Measurements from ENCODE around the gene VENTX. TPM values are rescaled to one million over a fixed set of nuclear protein-coding genes. Genes with fewer than 3 reads are reported as not detected.

Gene VENTX
- total RNA-seq, 1 experiment from 2014 or later: not detected

GRCh38 chr10:133201151-133201947 lies 36.3 kb upstream of the VENTX start:
- DNase-seq: no peak
- no peak overlapping the region for H3K27ac Mint-ChIP-seq (ENCODE audit: unreplicated experiment)
- TF ChIP-seq CTCF (IDR thresholded peaks at IDR 0.05; ENCODE audit: unreplicated experiment): no peak
- CTCF ChIA-PET: no interaction called here
- H3K9me3 Mint-ChIP-seq (ENCODE audit: low read depth, unreplicated experiment): no peaks in the 10 kb centered on the region
- intact Hi-C loops (cut with micrococcal nuclease; ENCODE audit: unreplicated experiment): no loop called here
- H3K36me3 Mint-ChIP-seq (ENCODE audit: insufficient read depth, unreplicated experiment): peaks cover 5% of the 10 kb centered on the region
- no peak overlapping the region for H3K4me3 Mint-ChIP-seq (ENCODE audit: low read depth, unreplicated experiment)
- H3K27me3 Mint-ChIP-seq (ENCODE audit: unreplicated experiment): no peaks in the 10 kb centered on the region
- H3K4me1 Mint-ChIP-seq (ENCODE audit: low read depth, unreplicated experiment): no peaks in the 10 kb centered on the region
- no TSS peak for BruUV-seq (replicated peaks)

GRCh38 chr10:133201948-133202725 lies 35.5 kb upstream of the VENTX start:
- Mint-ChIP-seq H3K27me3 (ENCODE audit: unreplicated experiment) (no peaks in the 10 kb centered on the region), H3K27ac (ENCODE audit: unreplicated experiment) (no peak overlapping the region), H3K36me3 (ENCODE audit: insufficient read depth, unreplicated experiment) (peaks cover 5% of the 10 kb centered on the region), H3K4me1 (ENCODE audit: low read depth, unreplicated experiment) (no peaks in the 10 kb centered on the region), H3K4me3 (ENCODE audit: low read depth, unreplicated experiment) (no peak overlapping the region), H3K9me3 (ENCODE audit: low read depth, unreplicated experiment) (no peaks in the 10 kb centered on the region)
- BruUV-seq (replicated peaks): no TSS peak
- intact Hi-C loops (cut with micrococcal nuclease; ENCODE audit: unreplicated experiment): no loop called here
- CTCF ChIA-PET: no interaction called here
- TF ChIP-seq CTCF (IDR thresholded peaks at IDR 0.05; ENCODE audit: unreplicated experiment): no peak
- DNase-seq: no peak

- no peak for DNase-seq
- H3K4me3 Mint-ChIP-seq (ENCODE audit: low read depth, unreplicated experiment): no peak overlapping the region
- H3K27ac Mint-ChIP-seq (ENCODE audit: unreplicated experiment): no peak overlapping the region
- intact Hi-C loops (cut with micrococcal nuclease; ENCODE audit: unreplicated experiment): no loop called here
- H3K36me3 Mint-ChIP-seq (ENCODE audit: insufficient read depth, unreplicated experiment): peaks cover 5% of the 10 kb centered on the region
- no peaks in the 10 kb centered on the region for H3K27me3 Mint-ChIP-seq (ENCODE audit: unreplicated experiment)
- CTCF ChIA-PET: no interaction called here
- TF ChIP-seq CTCF (IDR thresholded peaks at IDR 0.05; ENCODE audit: unreplicated experiment): no peak
- H3K9me3 Mint-ChIP-seq (ENCODE audit: low read depth, unreplicated experiment): no peaks in the 10 kb centered on the region
- no TSS peak for BruUV-seq (replicated peaks)
- H3K4me1 Mint-ChIP-seq (ENCODE audit: low read depth, unreplicated experiment): no peaks in the 10 kb centered on the region
Measured at GRCh38 chr10:133202778-133203651, 34.6 kb upstream of the VENTX start.

GRCh38 chr10:133203652-133204195 lies 33.9 kb upstream of the VENTX start:
- H3K4me1 Mint-ChIP-seq (ENCODE audit: low read depth, unreplicated experiment): no peaks in the 10 kb centered on the region
- no peak for DNase-seq
- no peak overlapping the region for H3K4me3 Mint-ChIP-seq (ENCODE audit: low read depth, unreplicated experiment)
- H3K27me3 Mint-ChIP-seq (ENCODE audit: unreplicated experiment): no peaks in the 10 kb centered on the region
- intact Hi-C loops (cut with micrococcal nuclease; ENCODE audit: unreplicated experiment): no loop called here
- no peak for TF ChIP-seq CTCF (IDR thresholded peaks at IDR 0.05; ENCODE audit: unreplicated experiment)
- H3K36me3 Mint-ChIP-seq (ENCODE audit: insufficient read depth, unreplicated experiment): peaks cover 5% of the 10 kb centered on the region
- no peaks in the 10 kb centered on the region for H3K9me3 Mint-ChIP-seq (ENCODE audit: low read depth, unreplicated experiment)
- CTCF ChIA-PET: no interaction called here
- no peak overlapping the region for H3K27ac Mint-ChIP-seq (ENCODE audit: unreplicated experiment)
- no TSS peak for BruUV-seq (replicated peaks)

Data from Calu3 (cell line).